Lung (tissue), 12 donors: ENCODE results near the gene CGNL1. TPM values are rescaled to one million over a fixed set of nuclear protein-coding genes. Genes with fewer than 3 reads are reported as not detected.

Source experiments
- ATAC-seq: fragments of 200-7000 bp; cut with Tn5 transposase; one replicate; pipeline ENCODE4 v1.9.1; 2020; ENCODE audit warnings: moderate number of reproducible peaks; ENCODE audit not compliant: insufficient read depth, low FRiP score
- DNase-seq, 3 donors: peaks; one replicate each; pipeline ENCODE4 v3.0.0-alpha.2; 2013 to 2017
- H3K27ac ChIP-seq, 2 donors: one replicate each; pipeline ENCODE4 v1.5.1; 2013; ENCODE audit warnings: mild to moderate bottlenecking in 2 of 2, moderate library complexity in 2 of 2, control low read depth in 1 of 2, inconsistent platforms in 1 of 2, low read depth in 1 of 2, low read length in 1 of 2
- H3K27me3 ChIP-seq, 3 donors: one replicate each; pipeline ENCODE4 v1.5.1; 2013; ENCODE audit warnings: low read length in 2 of 3; ENCODE audit not compliant: control insufficient read depth in 3 of 3, insufficient read depth in 3 of 3
- H3K36me3 ChIP-seq, 4 donors: one replicate each; pipeline ENCODE4 v1.5.1; 2013; ENCODE audit warnings: low read length in 4 of 4, mild to moderate bottlenecking in 1 of 4, moderate library complexity in 1 of 4; ENCODE audit not compliant: control insufficient read depth in 4 of 4, insufficient read depth in 4 of 4
- H3K4me1 ChIP-seq, 5 donors: one replicate each; pipeline ENCODE4 v1.5.1; 2013; ENCODE audit warnings: low read length in 5 of 5, mild to moderate bottlenecking in 2 of 5, moderate library complexity in 1 of 5; ENCODE audit not compliant: control insufficient read depth in 5 of 5, insufficient read depth in 5 of 5
- H3K4me3 ChIP-seq: one replicate; pipeline ENCODE4 v1.5.1; 2013; ENCODE audit warnings: mild to moderate bottlenecking, control low read depth, moderate library complexity
- H3K9ac ChIP-seq, 2 donors: one replicate each; pipeline ENCODE4 v1.5.1; 2013; ENCODE audit warnings: low read length in 2 of 2, control low read depth in 1 of 2; ENCODE audit not compliant: insufficient read depth in 1 of 2
- H3K9me3 ChIP-seq, 4 donors: one replicate each; pipeline ENCODE4 v1.5.1; 2013; ENCODE audit warnings: low read length in 3 of 4, mild to moderate bottlenecking in 1 of 4, moderate library complexity in 1 of 4; ENCODE audit not compliant: control insufficient read depth in 4 of 4, insufficient read depth in 3 of 4
- WGBS, 2 donors: extraction: QIAGEN DNeasy Blood & Tissue Kit; methylation state at CpG; one replicate each; pipeline ENCODE4 v1.1.7; 2013; 5-methylcytosine and 5-hydroxymethylcytosine counted together
- polyA plus RNA-seq, 2 donors: library from polyadenylated mRNA; stranded (reverse); fragments of 200-250 nt; gene quantifications; one replicate each; pipeline ENCODE4 v1.2.1, GENCODE V29; 2013
- total RNA-seq, 2 donors: library from RNA; depleted of rRNA in 1 of 2; stranded (reverse); fragments of >200 nt in 1 of 2; gene quantifications; one replicate each; pipeline ENCODE4 v1.2.1, GENCODE V29; 2014 to 2021
- TF ChIP-seq, protein P1 (sequence below): IDR thresholded peaks from 2 replicates; pipeline ENCODE4 v1.5.1; 2012; ENCODE audit warnings: mild to moderate bottlenecking; ENCODE audit errors: control extremely low read depth, extremely low read depth
- donor health status: control.
- donor health status: control.
- donor health status: Bipolar disorder and iron deficiency.
- donor health status: healthy.
- donor health status: DM: yes; HTN: yes; CAD: no.

Gene CGNL1
- total and polyA plus RNA-seq, 4 donors = 9.0 to 42.5 (median 22.9) TPM

- Histone ChIP-seq H3K27me3 (no peaks in the 10 kb centered on the region), H3K9ac (peak overlapping the region in 1 of 2 donors; percentile 49), H3K4me3 (no peak overlapping the region), H3K36me3 (no peaks in the 10 kb centered on the region), H3K27ac (peak overlapping the region in 1 of 2 donors; percentile 59), H3K4me1 (peaks cover 6 to 38% (median 15%) of the 10 kb centered on the region in 5 donors), H3K9me3 (no peaks in the 10 kb centered on the region)
- no peak for DNase-seq
- WGBS, 2 donors = 72 to 89% methylated on average over 6 of the region's 6 CpGs
- TF ChIP-seq, protein P1, sequence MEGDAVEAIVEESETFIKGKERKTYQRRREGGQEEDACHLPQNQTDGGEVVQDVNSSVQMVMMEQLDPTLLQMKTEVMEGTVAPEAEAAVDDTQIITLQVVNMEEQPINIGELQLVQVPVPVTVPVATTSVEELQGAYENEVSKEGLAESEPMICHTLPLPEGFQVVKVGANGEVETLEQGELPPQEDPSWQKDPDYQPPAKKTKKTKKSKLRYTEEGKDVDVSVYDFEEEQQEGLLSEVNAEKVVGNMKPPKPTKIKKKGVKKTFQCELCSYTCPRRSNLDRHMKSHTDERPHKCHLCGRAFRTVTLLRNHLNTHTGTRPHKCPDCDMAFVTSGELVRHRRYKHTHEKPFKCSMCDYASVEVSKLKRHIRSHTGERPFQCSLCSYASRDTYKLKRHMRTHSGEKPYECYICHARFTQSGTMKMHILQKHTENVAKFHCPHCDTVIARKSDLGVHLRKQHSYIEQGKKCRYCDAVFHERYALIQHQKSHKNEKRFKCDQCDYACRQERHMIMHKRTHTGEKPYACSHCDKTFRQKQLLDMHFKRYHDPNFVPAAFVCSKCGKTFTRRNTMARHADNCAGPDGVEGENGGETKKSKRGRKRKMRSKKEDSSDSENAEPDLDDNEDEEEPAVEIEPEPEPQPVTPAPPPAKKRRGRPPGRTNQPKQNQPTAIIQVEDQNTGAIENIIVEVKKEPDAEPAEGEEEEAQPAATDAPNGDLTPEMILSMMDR = no peak
- no peak for ATAC-seq
These were observed 12.2 kb downstream of the CGNL1 start for GRCh38 chr15:57388464-57388863.

DNA sequence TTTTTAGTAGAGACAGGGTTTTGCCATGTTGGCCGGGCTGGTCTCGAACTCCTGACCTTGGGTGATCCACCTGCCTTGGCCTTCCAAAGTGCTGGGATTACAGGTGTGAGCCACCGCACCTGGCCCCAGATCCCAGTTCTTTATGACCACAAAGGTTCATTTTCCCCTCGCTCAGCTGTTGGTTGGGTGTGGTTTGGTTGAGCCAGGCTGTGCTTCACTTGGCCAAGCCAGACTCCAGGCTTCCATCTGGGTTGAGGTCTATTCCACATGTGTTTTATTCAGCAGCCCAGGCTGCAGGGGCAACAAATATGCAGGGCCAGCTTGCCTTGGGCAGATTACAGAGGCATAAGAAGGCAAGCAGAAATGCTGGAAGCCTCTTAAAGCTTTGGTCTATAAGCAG is 13.7 kb downstream of the CGNL1 start:
- ATAC-seq = no peak
- DNase-seq = no peak
- TF ChIP-seq, protein P1 = no peak
- Histone ChIP-seq H3K9ac (no peak overlapping the region), H3K36me3 (no peaks in the 10 kb centered on the region), H3K4me1 (peaks cover 6 to 33% (median 11%) of the 10 kb centered on the region in 5 donors), H3K4me3 (no peak overlapping the region), H3K27ac (no peak overlapping the region), H3K27me3 (no peaks in the 10 kb centered on the region), H3K9me3 (no peaks in the 10 kb centered on the region)
- 89 to 99% methylated on average over 4 of the region's 4 CpGs for WGBS, 2 donors

- Histone ChIP-seq H3K27me3 (no peaks in the 10 kb centered on the region), H3K4me3 (no peak overlapping the region), H3K9me3 (no peaks in the 10 kb centered on the region), H3K9ac (no peak overlapping the region), H3K4me1 (peaks cover 5 to 28% (median 6%) of the 10 kb centered on the region in 5 donors), H3K36me3 (no peaks in the 10 kb centered on the region), H3K27ac (no peak overlapping the region)
- TF ChIP-seq, protein P1 = no peak
- no peak for ATAC-seq
- no peak for DNase-seq
- WGBS, 2 donors = 89% methylated on average over 8 of the region's 8 CpGs
These were observed 14.3 kb downstream of the CGNL1 start for GRCh38 chr15:57390583-57390982.

- TF ChIP-seq, protein P1 = no peak
- Histone ChIP-seq H3K27ac (no peak overlapping the region), H3K27me3 (no peaks in the 10 kb centered on the region), H3K36me3 (no peaks in the 10 kb centered on the region), H3K9ac (no peak overlapping the region), H3K4me1 (peaks cover 3 to 21% (median 5%) of the 10 kb centered on the region in 5 donors), H3K4me3 (no peak overlapping the region), H3K9me3 (no peaks in the 10 kb centered on the region)
- DNase-seq (no peak), ATAC-seq (no peak)
- 66 to 79% methylated on average over 2 of the region's 2 CpGs for WGBS, 2 donors
These were observed 15.2 kb downstream of the CGNL1 start for GRCh38 chr15:57391537-57391936.
